ENCODE results near the gene ABCC8.

ABCC8 gene

GRCh38 chr11:17508791-17509190 is 32.1 kb upstream of the ABCC8 start:
- no peak overlapping the region for H4K8ac ChIP-seq (ENCODE audit: low read length)
- no peak overlapping the region for H3K9ac ChIP-seq (ENCODE audit: low read length)
- H3K14ac ChIP-seq (ENCODE audit: low read length in 2 of 2): no peak overlapping the region
- no CpG with 5 or more reads among the region's 3 CpGs for WGBS
- H2AK5ac ChIP-seq (ENCODE audit: low read length, severe bottlenecking): no peak overlapping the region
- no peak overlapping the region for H3K4me3 ChIP-seq (ENCODE audit: insufficient read depth in 1 of 2, low read depth in 1 of 2, low read length in 2 of 2)
- no peak overlapping the region for H2AFZ ChIP-seq (ENCODE audit: low read depth, low read length)
- peaks cover 7% of the 10 kb centered on the region for H3K4me1 ChIP-seq (ENCODE audit: control insufficient read depth, insufficient read depth, low read depth, low read length)
- no peak overlapping the region for H3K4ac ChIP-seq (ENCODE audit: low read depth in 1 of 2, low read length in 2 of 2)
- H2BK5ac ChIP-seq (ENCODE audit: low read depth, low read length, poor library complexity, severe bottlenecking): no peak overlapping the region
- no peaks in the 10 kb centered on the region for H3K36me3 ChIP-seq (ENCODE audit: control insufficient read depth in 1 of 2, insufficient read depth in 2 of 2, low read depth in 1 of 2, low read length in 2 of 2)
- H3K23ac ChIP-seq (ENCODE audit: low read length in 2 of 2): no peak overlapping the region
- no peak overlapping the region for H4K91ac ChIP-seq (ENCODE audit: low read length)
- H2BK12ac ChIP-seq (ENCODE audit: low read length in 2 of 2): no peak overlapping the region
- H3K4me2 ChIP-seq (ENCODE audit: low read length, poor library complexity, severe bottlenecking): no peak overlapping the region
- H3K18ac ChIP-seq (ENCODE audit: low read depth in 1 of 2, low read length in 2 of 2): no peak overlapping the region
- peaks cover 26 to 53% of the 10 kb centered on the region in 2 experiments for H3K27me3 ChIP-seq (ENCODE audit: control insufficient read depth in 1 of 2, insufficient read depth in 1 of 2, low read length in 2 of 2)
- H2BK15ac ChIP-seq (ENCODE audit: low read depth, poor library complexity, severe bottlenecking): no peak overlapping the region
- no peaks in the 10 kb centered on the region for H3K9me3 ChIP-seq (ENCODE audit: control insufficient read depth, low read length)
- DNase-seq: no peak
- no peak overlapping the region for H3K27ac ChIP-seq (ENCODE audit: low read length, poor library complexity, severe bottlenecking)
- no peak overlapping the region for H2BK120ac ChIP-seq (ENCODE audit: low read depth, low read length)
- H3K79me1 ChIP-seq (replicated peaks; ENCODE audit: low read length, poor library complexity, severe bottlenecking): no peaks in the 10 kb centered on the region

GRCh38 chr11:17508306-17508705 is 31.7 kb upstream of the ABCC8 start:
- no peak overlapping the region for H4K91ac ChIP-seq (ENCODE audit: low read length)
- no peak overlapping the region for H2AFZ ChIP-seq (ENCODE audit: low read depth, low read length)
- H3K4me1 ChIP-seq (ENCODE audit: control insufficient read depth, insufficient read depth, low read depth, low read length): peaks cover 7% of the 10 kb centered on the region
- H2BK5ac ChIP-seq (ENCODE audit: low read depth, low read length, poor library complexity, severe bottlenecking): no peak overlapping the region
- H3K4me3 ChIP-seq (ENCODE audit: insufficient read depth in 1 of 2, low read depth in 1 of 2, low read length in 2 of 2): no peak overlapping the region
- H3K27me3 ChIP-seq (ENCODE audit: control insufficient read depth in 1 of 2, insufficient read depth in 1 of 2, low read length in 2 of 2): peaks cover 22 to 58% of the 10 kb centered on the region in 2 experiments
- WGBS: 76% methylated on average over 1 of the region's 3 CpGs
- no peaks in the 10 kb centered on the region for H3K9me3 ChIP-seq (ENCODE audit: control insufficient read depth, low read length)
- no peaks in the 10 kb centered on the region for H3K79me1 ChIP-seq (replicated peaks; ENCODE audit: low read length, poor library complexity, severe bottlenecking)
- no peak overlapping the region for H3K18ac ChIP-seq (ENCODE audit: low read depth in 1 of 2, low read length in 2 of 2)
- H2AK5ac ChIP-seq (ENCODE audit: low read length, severe bottlenecking): no peak overlapping the region
- no peak overlapping the region for H3K4ac ChIP-seq (ENCODE audit: low read depth in 1 of 2, low read length in 2 of 2)
- H2BK15ac ChIP-seq (ENCODE audit: low read depth, poor library complexity, severe bottlenecking): no peak overlapping the region
- H3K9ac ChIP-seq (ENCODE audit: low read length): no peak overlapping the region
- H3K27ac ChIP-seq (ENCODE audit: low read length, poor library complexity, severe bottlenecking): no peak overlapping the region
- DNase-seq: no peak
- H3K4me2 ChIP-seq (ENCODE audit: low read length, poor library complexity, severe bottlenecking): no peak overlapping the region
- no peaks in the 10 kb centered on the region for H3K36me3 ChIP-seq (ENCODE audit: control insufficient read depth in 1 of 2, insufficient read depth in 2 of 2, low read depth in 1 of 2, low read length in 2 of 2)
- no peak overlapping the region for H3K14ac ChIP-seq (ENCODE audit: low read length in 2 of 2)
- H3K23ac ChIP-seq (ENCODE audit: low read length in 2 of 2): no peak overlapping the region
- H4K8ac ChIP-seq (ENCODE audit: low read length): no peak overlapping the region
- no peak overlapping the region for H2BK12ac ChIP-seq (ENCODE audit: low read length in 2 of 2)
- no peak overlapping the region for H2BK120ac ChIP-seq (ENCODE audit: low read depth, low read length)

- Histone ChIP-seq H3K4me1 (ENCODE audit: control insufficient read depth, insufficient read depth, low read depth, low read length) (peaks cover 7% of the 10 kb centered on the region), H2BK120ac (ENCODE audit: low read depth, low read length) (no peak overlapping the region), H3K4me3 (ENCODE audit: insufficient read depth in 1 of 2, low read depth in 1 of 2, low read length in 2 of 2) (no peak overlapping the region), H3K4ac (ENCODE audit: low read depth in 1 of 2, low read length in 2 of 2) (no peak overlapping the region), H2AK5ac (ENCODE audit: low read length, severe bottlenecking) (no peak overlapping the region), H3K14ac (ENCODE audit: low read length in 2 of 2) (no peak overlapping the region), H3K9me3 (ENCODE audit: control insufficient read depth, low read length) (no peaks in the 10 kb centered on the region), H3K27ac (ENCODE audit: low read length, poor library complexity, severe bottlenecking) (no peak overlapping the region), H2AFZ (ENCODE audit: low read depth, low read length) (no peak overlapping the region), H2BK12ac (ENCODE audit: low read length in 2 of 2) (no peak overlapping the region), H3K9ac (ENCODE audit: low read length) (no peak overlapping the region), H3K79me1 (replicated peaks; ENCODE audit: low read length, poor library complexity, severe bottlenecking) (no peaks in the 10 kb centered on the region), H2BK5ac (ENCODE audit: low read depth, low read length, poor library complexity, severe bottlenecking) (no peak overlapping the region), H3K36me3 (ENCODE audit: control insufficient read depth in 1 of 2, insufficient read depth in 2 of 2, low read depth in 1 of 2, low read length in 2 of 2) (no peaks in the 10 kb centered on the region), H4K91ac (ENCODE audit: low read length) (no peak overlapping the region), H3K18ac (ENCODE audit: low read depth in 1 of 2, low read length in 2 of 2) (no peak overlapping the region), H3K23ac (ENCODE audit: low read length in 2 of 2) (no peak overlapping the region), H2BK15ac (ENCODE audit: low read depth, poor library complexity, severe bottlenecking) (no peak overlapping the region), H3K27me3 (ENCODE audit: control insufficient read depth in 1 of 2, insufficient read depth in 1 of 2, low read length in 2 of 2) (peaks cover 16 to 59% of the 10 kb centered on the region in 2 experiments), H4K8ac (ENCODE audit: low read length) (no peak overlapping the region), H3K4me2 (ENCODE audit: low read length, poor library complexity, severe bottlenecking) (no peak overlapping the region)
- 89% methylated on average over 2 of the region's 2 CpGs for whole genome bisulfite sequencing
- no peak for DNase-seq
Observed at GRCh38 chr11:17507773-17508172, 31.1 kb upstream of the ABCC8 start.

- 51% methylated on average over 3 of the region's 3 CpGs for WGBS
- H3K27me3 ChIP-seq (ENCODE audit: control insufficient read depth in 1 of 2, insufficient read depth in 1 of 2, low read length in 2 of 2): peaks cover 16 to 58% of the 10 kb centered on the region in 2 experiments
- H3K23ac ChIP-seq (ENCODE audit: low read length in 2 of 2): no peak overlapping the region
- no peak overlapping the region for H3K4me3 ChIP-seq (ENCODE audit: insufficient read depth in 1 of 2, low read depth in 1 of 2, low read length in 2 of 2)
- DNase-seq: no peak
- H3K27ac ChIP-seq (ENCODE audit: low read length, poor library complexity, severe bottlenecking): no peak overlapping the region
- no peak overlapping the region for H3K14ac ChIP-seq (ENCODE audit: low read length in 2 of 2)
- H4K8ac ChIP-seq (ENCODE audit: low read length): no peak overlapping the region
- H2BK15ac ChIP-seq (ENCODE audit: low read depth, poor library complexity, severe bottlenecking): no peak overlapping the region
- H2BK12ac ChIP-seq (ENCODE audit: low read length in 2 of 2): no peak overlapping the region
- no peak overlapping the region for H2BK5ac ChIP-seq (ENCODE audit: low read depth, low read length, poor library complexity, severe bottlenecking)
- H3K4me2 ChIP-seq (ENCODE audit: low read length, poor library complexity, severe bottlenecking): no peak overlapping the region
- no peak overlapping the region for H3K4ac ChIP-seq (ENCODE audit: low read depth in 1 of 2, low read length in 2 of 2)
- H3K9ac ChIP-seq (ENCODE audit: low read length): no peak overlapping the region
- no peak overlapping the region for H2AK5ac ChIP-seq (ENCODE audit: low read length, severe bottlenecking)
- H3K18ac ChIP-seq (ENCODE audit: low read depth in 1 of 2, low read length in 2 of 2): no peak overlapping the region
- H2BK120ac ChIP-seq (ENCODE audit: low read depth, low read length): no peak overlapping the region
- H2AFZ ChIP-seq (ENCODE audit: low read depth, low read length): no peak overlapping the region
- H3K9me3 ChIP-seq (ENCODE audit: control insufficient read depth, low read length): no peaks in the 10 kb centered on the region
- no peaks in the 10 kb centered on the region for H3K79me1 ChIP-seq (replicated peaks; ENCODE audit: low read length, poor library complexity, severe bottlenecking)
- no peak overlapping the region for H4K91ac ChIP-seq (ENCODE audit: low read length)
- no peaks in the 10 kb centered on the region for H3K36me3 ChIP-seq (ENCODE audit: control insufficient read depth in 1 of 2, insufficient read depth in 2 of 2, low read depth in 1 of 2, low read length in 2 of 2)
- peaks cover 7% of the 10 kb centered on the region for H3K4me1 ChIP-seq (ENCODE audit: control insufficient read depth, insufficient read depth, low read depth, low read length)
Observed at GRCh38 chr11:17506942-17507341, 30.3 kb upstream of the ABCC8 start.
